Measurements from ENCODE around the gene ERLEC1.

ERLEC1 gene

GRCh38 chr2:53786705-53787613 lies at the start of gene ERLEC1, which contains the start of gene ASB3:
ERLEC1 (plus strand) TSS chr2:53787044; CDS start chr2:53787211, 167 bp downstream.
ASB3 (minus strand) TSS chr2:53786953; CDS start chr2:53765572, 21,381 bp downstream.
- peak within 1 kb of the TSS; percentile 90 for H3K4me3 ChIP-seq (ENCODE audit: low read depth, low read length)
- no peaks in the 10 kb centered on the region for H3K27me3 ChIP-seq (ENCODE audit: insufficient read depth, low read depth, severe bottlenecking)
- H3K27ac ChIP-seq, result peak within 1 kb of the TSS; percentile 94
- TF ChIP-seq CTCF (IDR thresholded peaks at IDR 0.05; ENCODE audit: low read depth, low read length), result no peak
- H3K36me3 ChIP-seq, result peaks cover 12% of the 10 kb centered on the region
- H3K9me3 ChIP-seq (ENCODE audit: severe bottlenecking), result no peaks in the 10 kb centered on the region
- DNase-seq, result peak; percentile 97

- H3K27ac ChIP-seq, result no peak overlapping the region
- H3K36me3 ChIP-seq, result peaks cover 2% of the 10 kb centered on the region; the same call in 1 of the 2 replicates
- no peaks in the 10 kb centered on the region for H3K27me3 ChIP-seq (ENCODE audit: insufficient read depth, low read depth, severe bottlenecking)
These were observed 49.8 kb upstream of the ERLEC1 start for GRCh38 chr2:53737091-53737490.

GRCh38 chr2:53739032-53739431 lies 47.8 kb upstream of the ERLEC1 start:
- TF ChIP-seq CTCF (IDR thresholded peaks at IDR 0.05; ENCODE audit: low read depth, low read length), result no peak
- Histone ChIP-seq H3K4me3 (ENCODE audit: low read depth, low read length) (no peak overlapping the region), H3K27ac (no peak overlapping the region), H3K9me3 (ENCODE audit: severe bottlenecking) (no peaks in the 10 kb centered on the region), H3K36me3 (peaks cover 2% of the 10 kb centered on the region; the same call in 1 of the 2 replicates), H3K27me3 (ENCODE audit: insufficient read depth, low read depth, severe bottlenecking) (no peaks in the 10 kb centered on the region)
- DNase-seq, result no peak

More at GRCh38 chr2:53737091-53737490, 49.8 kb upstream of the ERLEC1 start:
- no peak for TF ChIP-seq CTCF (IDR thresholded peaks at IDR 0.05; ENCODE audit: low read depth, low read length)
- Histone ChIP-seq H3K9me3 (ENCODE audit: severe bottlenecking) (no peaks in the 10 kb centered on the region), H3K4me3 (ENCODE audit: low read depth, low read length) (no peak overlapping the region)
- DNase-seq, result no peak

- H3K4me3 ChIP-seq (ENCODE audit: low read depth, low read length), result no peak overlapping the region
- no peak overlapping the region for H3K27ac ChIP-seq
- TF ChIP-seq CTCF (IDR thresholded peaks at IDR 0.05; ENCODE audit: low read depth, low read length), result peak; percentile 33; the same call in 1 of the 2 replicates
- H3K36me3 ChIP-seq, result peaks cover 2% of the 10 kb centered on the region; the same call in 1 of the 2 replicates
- H3K9me3 ChIP-seq (ENCODE audit: severe bottlenecking), result no peaks in the 10 kb centered on the region
- H3K27me3 ChIP-seq (ENCODE audit: insufficient read depth, low read depth, severe bottlenecking), result no peaks in the 10 kb centered on the region
- no peak for DNase-seq
These were observed 46.7 kb upstream of the ERLEC1 start for GRCh38 chr2:53740170-53740569.

GRCh38 chr2:53744395-53745065 lies 42.3 kb upstream of the ERLEC1 start:
- Histone ChIP-seq H3K27me3 (ENCODE audit: insufficient read depth, low read depth, severe bottlenecking) (no peaks in the 10 kb centered on the region), H3K27ac (no peak overlapping the region), H3K4me3 (ENCODE audit: low read depth, low read length) (no peak overlapping the region), H3K36me3 (peaks cover 23% of the 10 kb centered on the region), H3K9me3 (ENCODE audit: severe bottlenecking) (no peaks in the 10 kb centered on the region)
- TF ChIP-seq CTCF (IDR thresholded peaks at IDR 0.05; ENCODE audit: low read depth, low read length), result no peak
- no peak for DNase-seq
